ENCODE results near the gene FTO.

FTO gene

DNA sequence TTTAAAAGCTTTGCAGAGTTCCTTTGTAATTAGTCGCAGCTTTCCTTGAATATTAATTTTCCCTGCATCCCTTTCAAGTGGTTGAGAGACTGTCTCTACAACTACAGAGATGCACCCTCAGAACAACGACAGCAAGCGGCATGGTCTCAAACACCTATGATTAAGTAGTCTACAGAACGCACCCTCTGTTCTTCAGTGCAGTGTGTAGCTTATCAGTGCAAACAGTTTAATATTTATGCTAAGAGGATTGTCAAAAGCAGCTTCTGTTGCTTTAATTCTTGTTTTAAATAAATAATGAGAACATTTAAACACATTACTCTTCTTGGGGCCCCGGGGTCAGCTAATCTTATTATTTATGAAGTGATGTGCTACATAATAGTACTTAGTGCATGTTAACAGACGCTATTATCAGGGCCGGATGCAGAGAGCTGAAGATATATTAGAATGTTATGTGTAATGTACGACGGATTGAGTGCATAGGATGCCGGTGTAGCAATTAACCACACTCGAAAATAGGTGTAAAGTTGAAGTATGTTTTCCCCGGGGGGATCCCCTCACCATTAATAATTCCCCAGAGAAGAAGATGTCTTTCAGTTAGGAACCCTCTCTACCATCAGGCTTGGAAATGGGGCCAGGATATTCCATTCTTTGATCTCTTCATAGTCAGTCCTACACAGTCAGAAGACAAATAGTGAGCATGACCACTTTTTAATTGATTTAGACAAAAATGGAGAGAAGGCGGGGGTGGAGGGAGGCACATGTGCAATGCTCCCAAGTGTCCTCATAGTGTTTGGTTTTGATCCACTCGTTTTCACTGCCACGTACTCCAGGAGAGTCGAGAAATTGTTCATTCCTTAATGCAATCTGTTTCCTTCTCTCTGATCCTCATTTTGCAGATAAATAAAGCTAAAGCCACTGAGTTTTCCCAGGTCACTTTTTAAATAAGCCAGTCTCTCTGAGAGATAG is 406.3 kb downstream of the FTO start:
- Mint-ChIP-seq H3K4me1 (no peaks in the 10 kb centered on the region), H3K36me3 (peaks cover 24% of the 10 kb centered on the region), H3K27me3 (no peaks in the 10 kb centered on the region), H3K27ac (no peak overlapping the region), H3K4me3 (no peak overlapping the region), H3K9me3 (no peaks in the 10 kb centered on the region)

DNA sequence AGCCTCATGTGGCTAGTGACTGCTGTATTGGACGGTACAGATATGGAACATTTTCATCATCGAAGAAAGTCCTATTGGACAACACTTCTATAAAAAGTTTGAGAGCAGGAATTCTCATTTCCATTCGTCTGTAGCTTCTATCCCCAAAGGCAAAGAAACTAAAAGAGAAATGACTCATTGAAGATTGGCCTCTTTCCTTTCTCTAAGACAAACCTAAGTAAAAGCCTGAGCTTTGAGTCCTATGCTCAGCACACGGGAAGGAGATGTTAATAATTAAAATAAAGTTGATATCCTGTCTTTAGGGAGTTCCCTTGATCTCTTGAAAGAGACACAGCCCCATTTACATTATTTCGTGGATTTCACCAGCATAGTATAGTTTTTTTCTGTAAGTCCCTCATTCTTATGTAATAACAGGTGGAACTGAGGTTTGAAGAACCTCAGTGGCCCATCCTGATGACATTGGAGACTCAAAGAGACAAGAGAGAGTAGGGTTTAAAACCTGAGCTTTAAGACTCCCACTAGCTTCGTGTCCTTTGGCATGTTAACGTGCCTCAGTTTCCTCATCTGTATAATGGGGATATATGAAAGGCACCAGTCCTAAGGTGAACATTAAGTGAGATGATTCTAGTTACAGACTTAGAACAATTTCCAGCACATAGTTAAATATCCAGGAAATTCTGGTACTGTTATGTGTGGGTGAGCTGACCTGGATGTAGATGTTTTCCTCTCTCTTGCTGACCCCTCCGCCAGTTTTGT is 408.7 kb downstream of the FTO start:
- H3K9me3 Mint-ChIP-seq: no peaks in the 10 kb centered on the region
- no peaks in the 10 kb centered on the region for H3K27me3 Mint-ChIP-seq
- no peak overlapping the region for H3K27ac Mint-ChIP-seq
- H3K4me3 Mint-ChIP-seq: no peak overlapping the region
- peaks cover 25% of the 10 kb centered on the region for H3K36me3 Mint-ChIP-seq
- H3K4me1 Mint-ChIP-seq: no peaks in the 10 kb centered on the region

DNA sequence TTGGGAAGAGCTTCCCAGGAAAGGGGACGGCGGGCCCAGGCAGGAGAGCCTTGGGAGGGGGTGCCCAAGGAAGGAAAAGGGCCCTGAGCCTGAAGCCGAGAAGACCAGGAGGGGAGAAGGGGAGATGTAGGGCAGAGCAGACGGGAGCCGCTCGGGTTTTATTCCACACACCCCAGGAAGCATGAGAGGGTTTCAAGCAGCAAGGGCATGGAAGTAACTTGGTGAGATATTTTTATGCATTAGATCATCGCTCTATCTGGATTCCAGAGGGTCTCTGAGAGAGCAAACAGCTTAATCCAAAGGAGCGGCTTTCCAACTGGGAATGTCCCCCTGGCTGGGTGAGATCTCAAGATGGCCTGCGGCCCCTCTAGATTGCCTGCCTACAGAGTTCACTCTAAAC is 411.6 kb downstream of the FTO start:
- Mint-ChIP-seq H3K4me1 (no peaks in the 10 kb centered on the region), H3K4me3 (no peak overlapping the region), H3K36me3 (peaks cover 25% of the 10 kb centered on the region), H3K9me3 (no peaks in the 10 kb centered on the region), H3K27me3 (no peaks in the 10 kb centered on the region), H3K27ac (no peak overlapping the region)

DNA sequence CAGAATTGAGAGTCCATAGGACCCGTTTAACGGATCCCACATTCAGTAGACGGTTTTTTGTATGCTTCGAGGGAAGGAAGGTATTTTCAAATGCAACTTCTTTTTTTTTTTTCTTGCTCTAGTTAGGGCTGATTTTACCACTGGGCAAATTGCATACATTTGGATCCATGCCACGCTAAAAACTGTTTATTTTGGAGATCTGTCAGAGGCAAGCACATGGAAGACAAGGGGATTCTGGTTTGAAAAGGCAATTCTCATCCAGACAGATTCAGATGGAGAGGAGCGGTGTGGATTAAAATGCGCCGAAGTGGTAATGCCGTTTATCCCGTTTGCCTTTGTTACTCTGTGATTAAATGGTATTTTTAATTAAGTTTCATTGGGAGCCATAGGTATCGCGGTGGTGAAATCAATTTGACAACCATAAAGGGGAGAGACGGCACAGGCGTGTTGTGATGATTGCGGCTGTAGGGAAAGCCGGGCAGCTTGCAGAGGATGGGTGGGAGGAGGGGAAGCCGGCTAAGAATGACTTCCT is 412.2 kb downstream of the FTO start:
- Mint-ChIP-seq H3K9me3 (no peaks in the 10 kb centered on the region), H3K27me3 (no peaks in the 10 kb centered on the region), H3K27ac (no peak overlapping the region), H3K4me1 (no peaks in the 10 kb centered on the region), H3K4me3 (no peak overlapping the region), H3K36me3 (peaks cover 25% of the 10 kb centered on the region)

DNA sequence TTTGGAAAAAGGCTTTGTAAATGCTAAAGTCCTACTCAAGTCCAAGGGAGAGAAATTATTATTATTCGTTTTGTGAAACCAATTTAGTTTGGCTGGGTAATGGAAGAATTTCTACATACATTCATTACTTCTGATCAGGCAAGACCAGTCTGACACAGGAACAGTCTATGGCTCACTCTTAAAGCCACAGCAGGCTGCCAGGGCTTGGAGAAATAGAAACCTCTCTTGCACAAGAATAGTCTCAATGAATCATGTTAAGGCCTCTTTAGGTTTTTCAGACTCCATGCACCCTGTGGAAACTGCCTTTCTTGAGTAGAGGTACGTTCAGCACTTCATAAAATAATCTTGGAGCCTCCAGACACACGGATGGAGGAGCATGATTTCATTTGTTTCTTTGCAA is 414.9 kb downstream of the FTO start:
- Mint-ChIP-seq H3K27ac (no peak overlapping the region), H3K27me3 (no peaks in the 10 kb centered on the region), H3K4me1 (no peaks in the 10 kb centered on the region), H3K36me3 (peaks cover 13% of the 10 kb centered on the region), H3K9me3 (no peaks in the 10 kb centered on the region), H3K4me3 (no peak overlapping the region)

DNA sequence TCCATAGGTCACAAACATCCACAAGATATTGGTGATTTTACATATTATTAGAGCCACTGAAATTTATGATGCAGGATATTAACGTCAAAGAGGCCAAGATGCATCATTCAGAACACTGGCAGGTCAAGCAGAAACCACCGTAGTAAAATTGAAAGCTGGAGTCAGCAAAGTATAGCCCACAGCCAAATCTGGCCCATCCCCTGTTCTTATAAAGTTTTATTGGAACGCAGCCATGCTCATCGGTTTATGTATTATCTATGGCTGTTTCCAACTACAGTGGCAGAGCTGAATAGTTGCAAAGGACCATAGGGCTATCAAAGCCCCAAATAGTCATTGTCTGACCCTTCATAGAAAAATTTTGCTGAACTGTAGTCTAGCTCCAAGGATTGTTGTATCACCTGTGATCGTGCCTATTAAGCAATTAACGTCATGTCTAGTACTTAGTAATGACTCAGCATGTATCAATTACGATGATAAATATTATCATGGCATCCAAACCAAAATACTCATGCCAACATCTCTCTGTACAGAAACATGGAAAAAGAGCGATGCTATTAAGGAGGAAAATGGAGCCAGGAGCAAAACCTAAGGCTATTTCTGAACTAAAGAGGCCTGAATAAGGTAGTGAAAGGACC is 417.0 kb downstream of the FTO start:
- Mint-ChIP-seq H3K36me3 (peaks cover 6% of the 10 kb centered on the region), H3K4me1 (no peaks in the 10 kb centered on the region)

DNA sequence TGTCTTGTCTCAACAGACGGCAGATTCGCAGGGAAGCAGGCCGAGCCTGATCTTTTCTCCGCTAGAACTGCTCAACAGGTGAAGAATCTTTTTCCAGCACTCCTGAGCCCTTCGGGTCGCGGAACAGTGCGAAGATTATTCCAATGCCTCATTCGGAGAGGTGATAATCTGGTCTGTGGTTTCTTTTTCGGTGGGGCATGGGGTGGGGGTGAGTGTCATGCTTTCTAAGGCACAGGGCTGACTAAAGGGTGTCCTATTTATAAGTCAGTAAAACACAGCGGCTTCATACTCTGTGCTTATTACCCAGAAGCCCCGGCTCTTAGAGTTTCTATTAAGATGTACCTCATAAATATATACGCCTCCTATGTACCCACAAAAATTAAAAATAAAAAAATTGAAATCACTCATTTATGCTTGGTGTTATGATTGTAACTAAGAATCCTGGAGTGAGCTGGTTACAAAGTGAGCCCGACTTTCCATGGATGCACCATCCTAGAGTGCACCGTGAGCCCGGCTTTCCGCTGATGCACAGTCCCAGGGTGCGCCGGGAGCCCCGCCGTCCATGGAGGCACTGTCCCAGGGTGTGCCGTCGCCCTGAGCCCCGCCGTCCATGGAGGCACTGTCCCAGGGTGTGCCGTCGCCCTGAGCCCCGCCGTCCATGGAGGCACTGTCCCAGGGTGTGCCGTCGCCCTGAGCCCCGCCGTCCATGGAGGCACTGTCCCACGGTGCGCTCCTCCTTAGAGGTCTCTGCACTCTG is 417.8 kb downstream of the FTO start:
- Mint-ChIP-seq H3K9me3 (no peaks in the 10 kb centered on the region), H3K27me3 (no peaks in the 10 kb centered on the region), H3K4me3 (no peak overlapping the region)

More for the DNA sequence above, 417.0 kb downstream of the FTO start:
- no peak overlapping the region for H3K27ac Mint-ChIP-seq
- no peaks in the 10 kb centered on the region for H3K9me3 Mint-ChIP-seq
- H3K4me3 Mint-ChIP-seq: no peak overlapping the region
- H3K27me3 Mint-ChIP-seq: no peaks in the 10 kb centered on the region

DNA sequence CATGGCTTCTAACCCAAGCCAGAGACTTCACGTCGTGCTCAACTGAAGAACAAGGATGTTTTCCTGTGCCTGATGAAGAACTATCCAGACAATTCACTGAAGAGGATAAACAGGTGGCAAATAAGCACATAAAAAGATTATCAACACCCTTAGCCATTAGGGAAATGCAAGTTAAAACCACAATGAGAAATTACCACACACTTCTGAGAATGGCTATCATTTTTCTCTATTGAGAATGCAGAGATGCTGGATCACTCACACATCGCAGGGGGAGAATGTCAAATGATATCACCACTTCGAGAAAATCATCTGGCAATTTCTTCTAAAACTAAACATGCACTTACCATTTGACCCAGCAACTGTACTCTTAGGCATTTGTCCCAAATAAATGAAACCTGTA is 419.8 kb downstream of the FTO start:
- H3K4me3 Mint-ChIP-seq: no peak overlapping the region
- H3K27me3 Mint-ChIP-seq: peaks cover 1% of the 10 kb centered on the region
- peaks cover 4% of the 10 kb centered on the region for H3K36me3 Mint-ChIP-seq
- H3K27ac Mint-ChIP-seq: no peak overlapping the region
- H3K9me3 Mint-ChIP-seq: no peaks in the 10 kb centered on the region
- H3K4me1 Mint-ChIP-seq: peaks cover 3% of the 10 kb centered on the region

More for the DNA sequence above, 417.8 kb downstream of the FTO start:
- H3K27ac Mint-ChIP-seq: no peak overlapping the region
- H3K4me1 Mint-ChIP-seq: no peaks in the 10 kb centered on the region
- H3K36me3 Mint-ChIP-seq: peaks cover 6% of the 10 kb centered on the region

DNA sequence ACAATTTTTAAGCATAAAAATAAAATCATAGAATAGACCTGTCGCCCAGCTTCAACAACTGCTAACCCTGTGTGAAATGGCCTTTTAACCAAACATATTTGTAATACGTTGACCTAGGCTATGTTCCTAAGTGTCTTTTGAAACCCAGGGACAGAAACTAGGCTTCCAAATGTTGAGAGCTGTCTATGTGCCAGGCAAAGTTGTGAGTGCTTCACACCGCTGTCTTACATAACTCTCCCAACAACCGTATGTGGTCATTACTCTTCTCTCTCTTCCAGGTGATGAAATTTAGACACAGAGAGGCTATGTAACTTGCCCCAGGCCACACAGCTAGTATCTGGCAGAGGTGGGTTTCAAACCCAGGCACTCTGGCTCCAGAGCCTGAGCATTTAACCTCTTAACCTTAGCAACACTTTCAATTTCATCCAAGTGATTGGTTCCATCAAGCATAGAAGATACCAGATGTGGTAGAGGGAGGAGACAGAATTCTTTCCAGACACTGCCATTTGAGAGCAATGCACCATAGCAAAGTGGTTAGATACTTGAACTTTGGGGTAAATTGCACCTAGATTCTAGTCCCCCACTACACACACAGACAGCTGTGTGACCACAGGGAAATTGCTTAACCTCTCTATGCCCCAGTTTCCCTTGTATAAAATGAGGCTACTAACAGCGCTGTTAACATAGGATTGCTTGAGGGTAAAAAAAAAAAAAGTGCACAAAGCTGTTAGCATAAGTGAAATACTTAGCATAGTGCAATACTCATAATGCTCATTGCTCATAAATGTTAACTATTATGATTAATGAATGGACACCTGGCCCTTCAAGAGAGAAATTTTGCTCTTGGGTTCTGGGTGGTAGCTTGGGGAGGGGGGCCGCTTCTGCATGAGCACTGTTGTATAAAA is 422.0 kb downstream of the FTO start:
- H3K4me3 Mint-ChIP-seq: no peak overlapping the region
- peaks cover 3% of the 10 kb centered on the region for H3K4me1 Mint-ChIP-seq
- H3K9me3 Mint-ChIP-seq: no peaks in the 10 kb centered on the region
- peaks cover 2% of the 10 kb centered on the region for H3K36me3 Mint-ChIP-seq
- peaks cover 1% of the 10 kb centered on the region for H3K27me3 Mint-ChIP-seq
- no peak overlapping the region for H3K27ac Mint-ChIP-seq

DNA sequence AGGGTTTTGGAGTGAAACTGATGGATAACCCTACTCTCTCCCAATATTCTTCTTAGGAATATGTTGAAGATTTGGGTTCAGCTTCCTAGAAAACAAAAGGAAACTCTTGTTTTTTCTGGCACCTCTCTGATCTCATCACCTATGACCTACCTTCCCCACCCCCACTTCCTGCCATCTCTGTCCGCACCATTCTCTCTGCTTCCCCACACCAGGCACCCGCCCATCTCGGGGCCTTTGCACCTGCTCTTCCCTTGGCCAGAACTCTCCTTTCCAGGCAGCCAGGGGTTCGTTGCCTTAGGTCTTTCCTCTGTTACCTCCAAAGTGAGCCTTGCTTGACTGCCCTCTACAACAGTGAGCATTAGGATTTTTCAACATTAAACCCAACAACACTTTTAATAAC is 423.0 kb downstream of the FTO start:
- Mint-ChIP-seq H3K9me3 (no peaks in the 10 kb centered on the region), H3K27me3 (peaks cover 1% of the 10 kb centered on the region), H3K36me3 (peaks cover 2% of the 10 kb centered on the region), H3K27ac (no peak overlapping the region), H3K4me1 (peaks cover 3% of the 10 kb centered on the region), H3K4me3 (no peak overlapping the region)

DNA sequence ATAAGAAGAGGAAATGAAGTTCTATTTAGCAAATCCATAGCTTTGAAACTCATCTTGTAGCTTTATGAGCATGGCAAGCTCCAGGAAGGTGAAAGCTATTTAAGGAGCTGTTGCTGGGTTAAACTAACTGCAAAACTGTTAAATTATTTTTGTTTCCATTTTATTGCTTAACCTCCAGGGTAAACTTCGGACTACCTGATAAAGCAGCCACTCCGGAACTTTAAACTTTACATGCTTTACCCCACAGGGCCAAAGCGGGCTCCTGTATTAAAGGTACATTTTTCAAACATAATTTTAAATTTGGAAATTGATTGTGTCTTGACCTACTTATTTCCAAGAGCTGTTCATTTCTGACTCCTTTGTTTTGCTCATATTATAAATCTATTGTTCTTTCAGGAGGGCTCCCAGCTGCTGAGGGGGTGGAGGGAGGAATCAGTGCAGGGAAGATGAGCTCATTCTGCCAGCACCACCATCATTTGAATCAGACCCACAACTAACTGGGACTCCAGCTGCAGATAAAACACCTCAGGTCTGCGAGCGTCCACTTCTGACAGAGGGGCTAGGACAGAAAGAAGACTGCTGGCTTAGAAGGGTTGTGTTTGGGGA is 424.8 kb downstream of the FTO start:
- H3K27me3 Mint-ChIP-seq: peaks cover 1% of the 10 kb centered on the region
- peaks cover 2% of the 10 kb centered on the region for H3K36me3 Mint-ChIP-seq
- no peaks in the 10 kb centered on the region for H3K9me3 Mint-ChIP-seq
- H3K27ac Mint-ChIP-seq: no peak overlapping the region
- no peak overlapping the region for H3K4me3 Mint-ChIP-seq
- H3K4me1 Mint-ChIP-seq: peaks cover 3% of the 10 kb centered on the region

DNA sequence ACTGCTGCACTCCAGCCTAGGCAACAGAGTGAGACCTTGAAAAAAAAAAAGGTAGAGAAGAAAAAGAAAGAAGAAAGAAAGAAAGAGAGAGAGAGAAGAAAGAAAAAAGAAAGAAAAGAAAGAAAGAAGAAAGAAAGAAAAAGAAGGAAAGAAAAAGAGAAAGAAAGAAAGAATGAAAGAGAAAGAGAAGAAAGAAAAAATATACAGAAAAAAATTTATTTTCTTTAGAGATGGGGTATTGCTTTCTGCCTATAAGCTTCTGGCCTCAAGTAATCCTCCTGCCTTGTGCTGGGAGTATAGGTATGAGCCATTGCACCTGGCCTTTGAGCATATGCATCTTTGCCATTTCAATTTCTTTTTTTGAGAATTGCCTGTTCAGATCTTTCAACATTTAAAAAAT is 425.9 kb downstream of the FTO start:
- Mint-ChIP-seq H3K27me3 (peaks cover 1% of the 10 kb centered on the region), H3K4me3 (no peak overlapping the region), H3K27ac (no peak overlapping the region)

DNA sequence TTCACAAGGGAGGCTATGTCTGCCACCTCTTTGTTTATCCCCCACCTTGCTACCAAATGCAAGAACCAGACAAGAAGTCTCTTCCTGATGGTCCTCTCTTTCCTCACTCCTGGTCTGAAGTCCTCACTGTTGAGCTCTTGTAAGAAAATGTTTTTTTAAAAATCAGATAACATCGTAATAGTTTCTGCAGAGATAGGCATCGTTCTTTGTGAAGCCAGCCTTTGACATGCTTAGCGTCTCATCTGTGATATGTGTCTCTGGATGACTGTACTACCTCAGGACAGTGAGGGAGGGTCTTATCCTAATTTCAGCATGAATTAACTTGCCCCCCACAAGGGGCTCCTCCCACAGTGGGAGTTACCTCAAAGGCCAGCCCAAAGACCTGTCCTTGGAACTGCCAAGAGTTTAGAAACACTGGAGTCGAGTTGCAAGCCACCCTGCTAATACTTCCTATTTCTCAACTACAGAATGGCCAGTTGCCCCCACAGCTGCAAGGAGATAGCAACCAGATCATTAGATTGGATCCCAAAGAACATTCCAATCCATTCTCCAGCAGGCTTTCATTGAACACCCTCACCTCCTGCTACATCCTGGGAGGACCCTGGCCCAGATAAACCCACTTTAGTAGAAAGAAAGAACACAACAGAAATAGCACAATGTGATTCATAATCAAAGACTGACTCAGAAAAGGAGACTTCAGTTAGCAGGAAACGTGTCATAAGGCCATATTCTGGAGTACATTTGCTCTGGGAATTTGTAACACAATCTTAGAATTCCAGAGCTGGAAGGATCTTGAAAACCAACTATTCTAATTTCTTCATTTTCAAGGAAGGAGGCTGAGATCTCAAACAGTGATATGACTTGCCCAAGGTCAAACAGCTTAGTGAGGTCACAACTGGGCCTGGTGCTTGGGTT is 431.7 kb downstream of the FTO start:
- no peak overlapping the region for H3K4me3 Mint-ChIP-seq
- H3K27ac Mint-ChIP-seq: no peak overlapping the region
- no peaks in the 10 kb centered on the region for H3K4me1 Mint-ChIP-seq
- no peaks in the 10 kb centered on the region for H3K9me3 Mint-ChIP-seq
- no peaks in the 10 kb centered on the region for H3K36me3 Mint-ChIP-seq
- no peaks in the 10 kb centered on the region for H3K27me3 Mint-ChIP-seq

More for the DNA sequence above, 425.9 kb downstream of the FTO start:
- H3K4me1 Mint-ChIP-seq: peaks cover 3% of the 10 kb centered on the region
- H3K36me3 Mint-ChIP-seq: peaks cover 2% of the 10 kb centered on the region
- H3K9me3 Mint-ChIP-seq: no peaks in the 10 kb centered on the region

Measured in activated naive CD4-positive, alpha-beta T cell treated with anti-CD3 and anti-CD28 coated beads, Interleukin-2, amount 50 U/mL, for 24 hours (primary cell).